Epithelial cell of esophagus (primary cell): ENCODE results near the gene MRTFB.

Source experiments
- DNase-seq: peaks from one replicate; pipeline ENCODE4 v3.0.0; 2010; ENCODE audit warnings: low read depth
- H3K4me3 ChIP-seq: 2 replicates; pipeline ENCODE4 v1.5.1; 2011; ENCODE audit warnings: mild to moderate bottlenecking, low read length, control low read depth
- CTCF ChIP-seq: IDR thresholded peaks from 2 replicates; pipeline ENCODE4 v1.5.1; 2011; ENCODE audit warnings: low read depth, mild to moderate bottlenecking, low read length, control low read depth, inconsistent platforms; ENCODE audit not compliant: insufficient read depth; ENCODE audit errors: missing control alignments

MRTFB gene

GRCh38 chr16:14301169-14302030 lies 230.3 kb downstream of the MRTFB start:
- H3K4me3 ChIP-seq = peak overlapping the region; percentile 54
- TF ChIP-seq CTCF = no peak
- peak; percentile 41 for DNase-seq

- peak; percentile 79 for DNase-seq
- TF ChIP-seq CTCF = no peak
- peak overlapping the region; percentile 70 for H3K4me3 ChIP-seq
Measured at GRCh38 chr16:14302031-14302398, 230.9 kb downstream of the MRTFB start.

- TF ChIP-seq CTCF = no peak
- DNase-seq = no peak
- H3K4me3 ChIP-seq = peak overlapping the region; percentile 70
Measured at GRCh38 chr16:14302399-14303181, 231.5 kb downstream of the MRTFB start.

GRCh38 chr16:14303182-14303618 lies 232.1 kb downstream of the MRTFB start:
- peak; percentile 28 for DNase-seq
- no peak for TF ChIP-seq CTCF
- peak overlapping the region; percentile 70 for H3K4me3 ChIP-seq

GRCh38 chr16:14303639-14304394 lies 232.7 kb downstream of the MRTFB start:
- H3K4me3 ChIP-seq = peak overlapping the region; percentile 70
- no peak for TF ChIP-seq CTCF
- DNase-seq = no peak

- H3K4me3 ChIP-seq = no peak overlapping the region
- TF ChIP-seq CTCF = no peak
- DNase-seq = no peak
Measured at GRCh38 chr16:14304891-14305460, 233.9 kb downstream of the MRTFB start.
